ENCODE measurements around the gene RASGRF2.

The RASGRF2 gene

DNA sequence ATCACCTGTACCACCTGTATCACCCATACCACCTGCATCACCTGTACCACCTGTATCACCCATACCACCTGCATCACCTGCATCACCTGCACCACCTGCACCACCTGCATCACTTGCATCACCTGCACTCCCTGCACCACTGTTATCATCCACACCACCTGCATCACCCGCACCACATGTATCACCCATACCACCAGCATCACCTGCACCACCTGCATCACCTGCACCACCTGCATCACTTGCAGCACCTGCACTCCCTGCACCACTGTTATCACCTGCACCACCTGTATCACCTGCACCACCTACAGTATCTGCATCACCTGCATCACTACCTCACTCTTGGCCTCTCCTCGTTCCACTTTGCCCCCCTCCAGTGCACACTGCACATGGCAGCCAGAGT, 209.8 kb downstream of the RASGRF2 start:
- DNase-seq (ENCODE audit: low read depth), result no peak

DNA sequence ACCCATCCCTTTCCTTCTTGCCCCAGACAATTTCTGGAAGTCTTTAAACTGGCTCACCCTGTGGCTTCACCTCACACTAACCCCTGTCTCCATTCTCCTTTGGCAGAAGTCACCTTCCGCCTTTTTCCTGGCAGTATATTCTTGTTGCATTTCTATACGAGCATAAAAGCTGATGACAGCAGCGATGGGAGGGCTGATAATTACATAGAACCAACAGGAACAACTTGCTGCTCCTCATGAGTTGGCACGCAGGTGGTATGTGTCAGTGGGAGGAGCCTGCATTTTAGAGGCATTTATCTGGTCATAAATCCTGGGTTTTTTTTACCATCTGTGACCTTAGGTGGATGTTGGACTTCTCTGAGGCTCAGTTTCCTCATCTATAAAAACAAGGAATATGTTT, 211.6 kb downstream of the RASGRF2 start:
- no peak for DNase-seq (ENCODE audit: low read depth)

DNA sequence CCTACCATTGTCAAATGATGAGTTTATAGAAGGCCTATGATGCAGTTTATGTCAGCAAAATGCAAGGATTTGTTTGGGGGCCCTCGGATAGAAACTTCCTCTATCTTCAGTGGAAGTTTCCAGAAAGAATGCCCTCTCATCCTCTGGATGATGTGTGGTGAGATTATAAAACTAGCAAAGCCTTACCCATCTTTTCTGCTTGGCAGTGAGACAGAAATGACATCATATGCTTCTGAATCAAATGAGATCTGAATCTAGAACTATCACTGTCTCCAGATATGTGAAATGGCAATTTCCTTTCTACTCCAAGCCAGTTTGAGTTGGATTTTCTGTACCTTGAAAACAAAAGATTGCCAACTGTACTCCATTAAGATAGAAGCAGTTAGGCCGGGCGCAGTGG, 212.5 kb downstream of the RASGRF2 start:
- no peak for DNase-seq (ENCODE audit: low read depth)

DNA sequence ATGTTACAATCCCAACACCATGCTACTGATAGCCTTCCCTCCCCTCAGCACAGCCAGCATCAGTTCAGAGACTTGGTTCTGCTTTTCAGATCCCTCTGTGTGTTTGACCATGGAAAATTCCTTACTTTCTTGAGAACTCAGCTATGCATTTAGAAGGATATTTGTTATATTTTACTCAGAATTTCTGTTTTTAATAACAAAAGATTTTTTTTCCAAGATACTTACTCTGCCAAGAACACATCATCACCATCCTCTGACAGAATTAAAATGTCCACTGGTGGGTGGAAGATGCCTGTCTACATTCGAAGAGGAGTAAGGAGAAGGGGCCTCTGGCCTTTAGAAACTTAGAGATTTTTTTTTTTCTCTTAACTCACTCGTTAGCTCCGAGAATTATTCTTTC, 216.9 kb downstream of the RASGRF2 start:
- DNase-seq (ENCODE audit: low read depth), result no peak

DNA sequence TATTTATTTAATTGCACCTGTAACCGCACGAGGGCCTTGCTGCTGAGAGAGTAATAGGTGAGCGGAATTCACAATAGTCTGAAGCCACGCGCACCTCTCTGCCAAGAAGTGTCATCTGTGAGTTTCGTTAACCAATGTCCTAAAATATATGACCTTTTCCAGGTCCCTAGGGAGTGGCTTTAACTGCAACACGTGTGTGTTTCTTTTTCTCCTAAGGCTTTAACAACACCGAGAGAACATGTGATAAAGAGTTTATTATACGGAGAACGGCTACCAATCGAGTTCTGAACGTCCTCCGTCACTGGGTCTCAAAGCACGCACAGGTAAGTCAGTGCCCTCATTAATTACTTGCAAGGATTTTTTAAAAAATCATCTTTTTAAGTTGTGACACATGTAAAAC, 219.8 kb downstream of the RASGRF2 start:
- DNase-seq (ENCODE audit: low read depth), result no peak

DNA sequence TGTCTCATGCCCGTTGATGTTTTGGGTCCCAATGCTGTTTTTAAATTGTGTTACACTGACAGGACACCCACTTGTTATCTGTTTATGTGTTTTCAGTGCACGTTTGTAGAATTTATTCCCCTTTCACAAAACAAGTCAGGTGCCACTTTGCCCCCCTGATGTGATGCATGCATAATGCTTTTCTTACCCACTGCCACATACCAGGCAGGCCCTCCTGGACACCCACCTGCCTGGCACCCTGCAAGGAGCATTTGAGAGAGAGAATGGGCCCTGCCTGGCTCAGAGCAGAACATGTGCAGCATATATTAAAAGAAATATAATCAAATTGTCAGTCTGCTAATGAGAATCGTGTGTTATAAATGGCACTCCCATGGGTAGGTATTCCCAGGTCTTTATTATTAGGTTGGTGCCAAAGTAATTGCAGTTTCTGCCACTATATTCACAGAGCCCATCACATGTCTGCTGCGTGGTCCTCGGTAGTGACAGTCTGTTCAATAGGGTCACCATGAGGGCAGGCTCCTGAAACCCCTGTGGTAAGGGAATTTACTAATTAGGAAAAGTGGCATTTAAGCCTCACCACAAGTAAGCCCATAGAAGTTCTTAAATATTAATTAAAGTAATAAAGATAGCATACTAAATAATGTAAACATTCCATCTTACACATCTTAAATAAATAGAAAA, 220.8 kb downstream of the RASGRF2 start:
- no peak for DNase-seq (ENCODE audit: low read depth)

DNA sequence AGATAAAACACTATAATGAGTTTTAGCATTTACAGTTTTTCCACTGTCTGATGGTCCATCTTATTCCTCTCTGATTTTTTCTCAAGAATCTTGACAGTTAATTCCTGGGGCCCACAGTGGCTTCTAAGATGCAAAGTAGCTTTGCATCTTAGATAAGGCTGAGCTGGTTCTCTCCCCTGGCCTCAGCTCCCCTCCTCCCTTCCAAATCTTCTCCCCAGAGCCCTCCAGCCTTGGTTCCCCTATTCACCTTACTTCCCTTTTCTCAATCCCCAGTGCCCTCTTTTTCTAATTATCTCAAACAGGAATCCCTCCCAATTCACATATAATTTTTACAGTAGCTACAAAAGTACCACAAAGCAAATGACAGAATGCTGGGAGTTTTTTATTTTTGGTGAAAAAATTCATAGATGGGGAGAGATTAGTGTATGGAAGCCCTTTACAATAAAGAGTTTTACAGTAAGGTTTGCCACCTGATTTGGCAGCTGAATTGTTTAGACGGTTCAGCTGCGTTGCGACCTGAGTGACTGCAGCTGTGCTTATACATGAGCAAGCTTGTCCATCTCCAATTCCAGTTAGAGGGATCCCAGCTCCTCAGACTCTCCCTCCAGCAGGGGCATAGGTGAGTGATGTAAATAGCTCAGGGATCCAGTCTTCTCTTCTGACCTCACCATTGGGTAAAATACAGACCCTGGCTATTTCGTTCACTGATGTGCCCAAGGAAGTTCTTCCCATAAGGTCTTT, 221.6 kb downstream of the RASGRF2 start:
- no peak for DNase-seq (ENCODE audit: low read depth)

DNA sequence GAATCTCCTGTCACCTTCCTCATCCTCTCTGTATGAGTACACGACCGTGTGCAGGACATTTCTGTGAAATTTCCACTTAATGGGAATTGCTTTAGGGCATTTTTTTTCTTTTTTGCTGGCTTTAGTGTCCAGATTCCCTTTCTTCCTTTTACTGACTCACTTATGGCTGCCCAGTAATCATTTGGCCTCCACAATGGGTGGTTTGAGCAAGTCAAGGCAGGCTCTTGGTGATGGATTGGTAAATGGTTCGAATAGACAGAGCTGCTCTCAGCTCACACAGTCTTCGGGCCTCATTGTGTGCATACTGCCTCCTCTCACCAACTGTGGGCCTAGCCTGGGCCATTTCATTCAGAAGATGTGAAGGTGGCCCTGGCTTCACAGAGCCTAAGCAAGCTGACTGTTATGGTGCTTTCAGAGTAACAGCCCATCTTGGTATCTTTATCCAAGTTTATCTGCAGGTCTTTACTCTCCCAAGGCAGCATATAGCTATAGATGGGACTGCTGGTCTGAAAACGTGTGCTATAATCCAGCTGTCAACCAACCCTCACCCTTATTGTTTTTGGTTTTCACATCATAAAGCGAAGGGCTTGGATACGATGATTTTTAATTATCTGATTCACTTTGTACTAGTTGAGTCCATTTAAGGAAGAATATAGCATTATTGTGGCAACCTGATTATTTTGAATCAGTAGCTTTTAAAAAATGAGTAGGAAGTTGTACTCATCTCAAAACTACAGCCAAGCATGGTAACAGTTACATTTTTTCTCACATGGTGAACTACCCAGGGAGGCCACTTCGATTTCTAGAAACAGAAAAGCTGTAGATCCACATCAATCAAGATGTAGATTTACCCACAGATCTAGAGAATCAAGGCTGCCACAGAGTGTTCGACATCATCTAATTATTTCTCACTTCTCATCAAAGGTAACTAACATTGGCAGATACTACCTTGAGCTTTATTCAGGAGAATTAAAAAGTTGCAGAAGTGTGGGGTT, 222.5 kb downstream of the RASGRF2 start:
- DNase-seq (ENCODE audit: low read depth), result no peak

DNA sequence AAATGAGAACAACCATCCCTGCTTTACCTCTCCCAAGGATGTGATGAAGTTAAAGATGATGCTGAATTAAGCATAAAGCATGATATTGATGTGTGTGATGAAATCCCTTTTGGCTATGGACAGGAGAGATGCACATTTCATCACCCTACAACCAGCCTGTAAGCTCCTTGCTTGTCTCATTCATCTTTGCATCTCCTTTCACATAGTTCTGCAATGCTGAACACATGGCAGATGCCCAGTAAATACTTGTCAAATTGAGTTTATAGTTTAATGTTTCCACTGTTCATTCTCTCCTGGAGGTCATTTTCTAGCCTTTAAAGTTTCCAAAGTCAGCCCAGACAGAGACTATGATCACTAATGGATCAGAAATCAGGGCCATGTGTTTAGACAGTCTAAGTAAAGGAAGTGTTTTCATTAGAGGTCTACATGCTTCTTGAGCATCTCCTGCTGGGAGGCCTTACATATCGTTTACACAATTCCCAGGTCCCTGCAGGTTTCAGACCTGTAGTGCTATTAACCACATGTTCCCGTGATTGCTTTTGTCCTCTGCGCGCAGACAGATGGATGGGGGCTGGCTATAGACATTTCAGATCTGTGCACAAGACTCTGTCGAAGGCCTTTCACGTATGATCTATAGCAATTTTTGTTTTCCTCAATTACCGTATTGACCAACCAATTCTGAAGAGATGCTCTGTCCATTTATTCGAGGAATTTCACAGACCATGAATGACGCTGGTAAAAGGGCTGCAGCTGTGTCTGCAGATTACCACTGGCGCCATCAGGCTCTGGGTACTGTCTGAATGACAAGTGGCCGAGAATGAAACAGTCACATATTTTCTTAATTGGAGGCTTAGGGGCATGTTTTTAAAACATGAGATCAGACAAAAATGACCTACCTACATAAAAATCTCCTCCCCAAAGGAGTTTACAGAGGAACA, 223.9 kb downstream of the RASGRF2 start:
- DNase-seq (ENCODE audit: low read depth), result no peak

DNA sequence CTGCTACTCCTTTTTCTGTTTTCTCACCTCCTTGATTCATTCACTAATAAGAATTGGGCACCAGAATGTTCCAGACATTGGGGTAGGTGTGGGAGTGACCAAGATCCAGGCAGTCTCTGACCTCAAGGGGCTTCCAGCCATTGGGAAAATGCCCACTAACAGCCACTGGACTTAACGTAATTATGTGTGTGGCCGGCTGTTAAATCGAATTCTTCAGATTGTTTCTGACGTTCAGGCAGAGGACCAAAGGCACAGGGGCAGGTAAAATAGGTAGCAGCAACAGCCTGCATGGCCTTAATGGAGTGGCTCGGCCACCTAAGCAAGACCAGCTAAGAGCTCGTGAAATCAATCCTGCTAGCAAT, 224.6 kb downstream of the RASGRF2 start:
- no peak for DNase-seq (ENCODE audit: low read depth)

DNA sequence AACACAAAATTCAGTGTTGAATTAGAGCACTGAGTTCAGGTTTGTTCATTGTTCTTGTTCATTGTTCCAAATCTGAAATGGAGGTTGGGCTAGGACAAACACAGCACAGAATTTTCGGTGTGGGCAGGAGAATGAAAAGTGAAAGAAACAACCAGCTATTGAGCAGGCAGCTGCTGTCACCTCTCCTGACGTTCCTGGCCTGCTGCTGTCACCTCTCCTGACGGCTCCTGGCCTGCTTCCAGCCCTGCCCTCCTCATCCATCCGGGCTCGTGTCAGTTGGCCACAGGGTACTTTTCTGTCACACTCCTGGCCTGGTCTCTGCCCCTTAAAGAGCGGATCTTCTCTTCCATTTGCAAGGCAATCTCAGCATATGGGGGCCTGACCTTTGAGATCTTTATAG, 227.7 kb downstream of the RASGRF2 start:
- no peak for DNase-seq (ENCODE audit: low read depth)

DNA sequence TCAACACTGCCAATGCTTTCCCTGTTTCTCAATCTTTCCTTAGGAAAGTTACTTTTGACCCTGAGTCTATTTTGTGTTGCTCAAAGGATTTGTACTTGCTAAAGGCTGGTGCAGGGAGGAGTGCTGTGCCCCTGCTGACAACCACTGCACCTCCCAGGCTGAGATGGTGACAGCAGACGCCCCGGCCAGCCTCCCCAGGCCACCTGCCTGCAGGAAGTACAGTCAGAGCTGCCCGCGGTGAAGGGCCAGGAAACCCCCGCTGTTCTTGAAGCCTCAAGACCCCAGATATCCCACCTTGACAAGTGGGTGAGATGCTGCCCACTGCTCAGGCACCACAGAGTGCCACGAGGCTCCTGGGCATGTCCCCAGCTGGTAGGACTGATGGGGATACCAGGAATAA, 228.8 kb downstream of the RASGRF2 start:
- DNase-seq (ENCODE audit: low read depth), result no peak

DNA sequence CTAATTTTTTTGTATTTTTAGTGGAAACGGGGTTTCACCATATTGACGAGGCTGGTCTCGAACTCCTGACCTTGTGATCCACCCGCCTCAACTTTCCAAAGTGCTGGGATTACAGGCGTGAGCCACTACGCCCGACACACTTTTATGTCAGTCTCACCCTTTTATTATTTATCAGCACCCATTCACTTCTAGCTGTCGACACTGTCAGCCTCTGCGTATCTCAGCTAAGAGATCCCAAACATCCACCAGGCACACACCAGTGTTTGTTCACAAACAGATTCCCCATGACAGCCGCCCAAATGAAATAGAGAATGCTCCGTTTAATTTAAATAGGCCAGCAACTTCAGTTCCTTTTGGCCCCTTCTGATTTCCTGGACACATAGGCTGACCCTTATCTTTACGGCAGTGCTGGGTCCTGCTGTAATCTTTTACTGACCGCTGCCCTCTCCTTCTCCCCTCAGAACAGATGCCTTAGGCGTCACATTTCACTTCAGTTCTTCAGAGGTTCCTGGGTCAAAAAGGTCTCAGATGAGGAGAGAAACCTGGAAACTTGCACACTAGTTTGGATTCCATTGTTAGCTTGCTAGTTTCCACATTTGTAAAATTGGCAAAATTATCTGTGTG, 229.8 kb downstream of the RASGRF2 start:
- DNase-seq (ENCODE audit: low read depth), result no peak

DNA sequence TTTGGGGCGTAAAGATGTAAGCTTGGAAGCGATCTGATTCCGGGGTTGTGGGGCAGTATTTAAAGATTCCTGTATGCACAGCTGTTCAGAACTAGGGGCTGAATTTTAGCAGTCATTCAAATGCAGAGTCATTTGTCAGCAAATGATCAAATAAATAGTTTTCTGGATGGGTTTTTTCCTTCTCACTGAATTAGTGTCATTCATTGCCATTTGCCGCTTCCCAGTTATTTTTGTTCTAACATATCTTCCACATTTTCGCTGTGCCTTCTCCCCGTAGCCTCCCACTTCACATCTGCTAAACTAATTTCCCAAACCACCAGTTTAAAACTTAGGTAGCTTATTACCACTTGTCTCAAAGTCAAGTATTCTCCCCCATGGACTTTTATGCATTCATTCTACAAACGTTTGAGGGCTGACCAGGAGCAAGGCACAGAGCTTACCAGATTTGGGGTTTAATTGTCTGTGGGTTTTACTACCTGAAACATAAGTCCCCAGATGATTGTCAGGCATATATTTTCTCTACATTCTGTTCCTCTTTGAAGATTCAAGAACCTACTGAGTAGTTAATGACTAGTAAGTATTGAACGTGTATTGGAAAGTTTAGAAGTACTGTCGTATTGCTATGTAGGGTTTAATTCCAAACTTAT, 231.7 kb downstream of the RASGRF2 start:
- DNase-seq (ENCODE audit: low read depth), result no peak

DNA sequence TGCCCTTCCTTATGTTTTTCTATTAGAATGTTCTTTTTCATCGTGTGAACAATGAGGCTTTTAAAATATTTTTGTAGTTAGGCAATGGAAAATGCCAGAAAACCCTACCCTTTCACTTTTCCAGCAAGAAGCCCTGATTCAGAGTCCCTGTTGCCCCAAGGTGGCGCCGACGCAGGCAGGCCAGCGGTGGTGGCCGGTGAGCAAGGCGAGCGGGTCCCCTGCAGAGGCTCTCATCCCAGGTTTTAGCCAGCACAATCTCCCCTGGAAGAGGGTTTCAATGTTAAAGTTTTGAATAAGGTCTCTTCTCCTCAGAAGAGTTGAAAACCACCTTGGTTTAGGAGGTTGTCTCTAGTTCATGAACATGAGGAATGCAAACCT, 232.2 kb downstream of the RASGRF2 start:
- no peak for DNase-seq (ENCODE audit: low read depth)

DNA sequence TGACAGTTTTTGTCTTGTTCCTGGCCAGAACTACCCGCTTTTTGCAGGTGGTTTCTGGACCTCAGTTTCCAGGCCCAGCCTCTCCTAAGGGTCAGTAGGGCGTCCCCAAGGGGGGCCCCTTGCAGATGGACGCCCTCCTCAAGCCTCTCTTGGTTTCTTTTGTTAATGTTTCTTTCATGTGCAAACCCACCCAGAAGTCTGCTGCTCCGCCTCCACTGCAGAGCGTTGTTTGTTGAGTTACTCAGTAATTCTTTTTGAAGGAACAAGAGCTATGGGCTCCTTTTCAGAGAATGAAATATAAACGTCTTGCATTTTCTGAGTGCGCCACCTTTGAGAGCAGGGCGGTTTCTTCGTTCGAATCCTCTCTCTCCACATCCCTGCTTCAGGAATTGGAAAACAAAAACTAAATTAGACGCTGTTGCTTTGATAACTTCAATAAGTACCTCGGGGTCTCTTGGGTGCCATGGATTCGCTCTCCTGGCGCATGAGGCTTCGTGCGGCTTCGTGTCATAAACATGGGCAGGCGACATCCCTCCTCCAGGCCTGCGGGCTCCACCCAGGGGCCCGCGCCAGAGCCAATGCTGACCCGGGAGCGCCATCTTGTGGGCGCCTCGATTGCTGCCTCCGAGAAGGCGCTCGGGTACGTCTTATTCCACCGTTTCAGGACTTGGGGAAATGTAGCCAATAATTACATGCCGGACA, 234.6 kb downstream of the RASGRF2 start:
- peak; percentile 47 for DNase-seq (ENCODE audit: low read depth)

DNA sequence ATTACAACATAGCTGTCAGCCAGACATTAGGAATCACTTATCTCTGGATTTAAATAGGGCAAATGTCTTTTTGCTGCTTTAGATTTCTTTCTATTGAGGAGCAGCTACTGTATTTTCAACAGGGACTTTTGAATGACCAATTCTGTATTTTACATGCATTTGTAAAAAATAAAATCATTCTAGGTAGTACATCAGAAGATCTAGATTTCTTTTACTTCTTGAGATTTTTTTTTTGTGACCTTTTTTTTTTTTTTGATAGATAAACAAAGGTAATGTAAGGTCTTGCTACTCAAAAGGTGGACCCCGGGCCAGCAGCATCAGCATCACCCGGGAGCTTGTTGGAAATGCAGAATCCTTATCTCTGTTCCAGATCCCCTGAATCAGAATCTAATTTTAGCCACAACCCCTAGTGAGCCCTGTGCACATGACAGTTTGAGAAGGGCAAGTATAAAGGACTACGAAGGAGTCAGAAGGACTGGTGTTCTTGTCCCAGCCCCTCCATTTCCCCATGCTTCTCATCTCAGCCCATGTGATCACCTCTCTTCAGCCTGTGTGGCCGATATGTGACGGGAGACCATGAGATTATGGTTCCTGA, 235.3 kb downstream of the RASGRF2 start:
- DNase-seq (ENCODE audit: low read depth), result no peak

DNA sequence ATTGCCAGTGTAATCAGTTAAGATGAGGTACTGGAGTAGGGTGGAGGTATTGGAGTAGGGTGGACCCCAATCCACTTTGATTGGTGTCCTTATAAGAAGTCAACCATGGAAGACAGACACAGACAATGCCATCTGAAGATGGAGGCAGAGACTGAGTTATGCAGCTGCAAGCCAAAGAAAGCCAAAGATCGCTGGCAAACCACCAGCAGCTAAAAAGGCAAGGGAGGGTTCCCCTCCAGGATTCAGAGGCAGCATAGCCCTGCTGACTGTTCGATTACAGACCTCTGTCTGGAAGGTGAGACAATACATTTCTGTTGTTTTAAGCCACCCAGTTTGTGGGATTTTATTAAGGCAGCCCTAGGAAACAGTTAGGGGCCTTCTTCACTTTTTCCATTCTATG, 242.5 kb downstream of the RASGRF2 start:
- DNase-seq (ENCODE audit: low read depth), result peak; percentile 27

DNA sequence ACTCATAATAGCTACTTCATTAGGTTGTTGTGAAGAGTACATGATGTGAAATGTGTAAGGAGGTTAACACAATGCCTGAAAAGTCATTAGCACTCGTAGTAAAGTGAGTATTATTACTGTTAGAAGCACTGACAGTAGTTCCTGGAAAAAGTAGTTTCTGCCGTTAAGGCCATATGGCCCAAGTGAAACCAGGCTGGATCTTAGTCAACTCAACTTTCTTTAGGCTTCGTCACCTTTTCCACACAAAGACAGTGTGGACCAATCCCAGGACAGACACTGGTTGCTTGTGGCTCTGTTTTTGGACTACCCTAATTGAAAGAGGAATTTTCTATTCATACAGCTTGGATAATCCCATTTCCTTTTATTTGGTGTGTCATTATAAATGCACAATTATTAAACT, 243.6 kb downstream of the RASGRF2 start:
- no peak for DNase-seq (ENCODE audit: low read depth)

DNA sequence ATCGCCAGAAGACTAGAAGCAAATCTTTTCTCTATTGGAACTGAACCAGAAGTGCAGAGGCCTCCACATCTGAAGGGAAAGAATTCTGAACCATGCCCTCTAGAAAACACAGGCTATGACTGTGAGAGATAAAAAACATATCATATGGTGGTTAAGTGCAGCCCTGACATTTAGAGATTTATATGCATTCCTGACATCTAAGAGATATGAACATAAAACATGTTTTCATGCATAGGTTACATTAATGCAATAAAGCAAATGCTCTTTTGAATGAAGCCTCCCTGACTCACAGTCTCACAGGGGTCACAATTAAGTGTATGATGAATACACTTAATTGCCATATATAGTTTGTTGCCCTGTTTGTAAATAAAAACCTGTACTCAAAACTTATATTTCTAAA, 244.0 kb downstream of the RASGRF2 start:
- no peak for DNase-seq (ENCODE audit: low read depth)

All from stromal cell of bone marrow (primary cell).